Measurements from ENCODE around the gene ZC3H12C.
A peak's percentile ranks its signal among the peaks of the same experiment; 100 is the strongest.
"Not testable (repeated sequence)": the region's sequence is repeated elsewhere in the genome, so short reads cannot be mapped to it uniquely, and the experiment has no call there.

Gene ZC3H12C

GRCh38 chr11:110186456-110186855, 93.3 kb downstream of the ZC3H12C start:
- DNase-seq: no peak

DNA sequence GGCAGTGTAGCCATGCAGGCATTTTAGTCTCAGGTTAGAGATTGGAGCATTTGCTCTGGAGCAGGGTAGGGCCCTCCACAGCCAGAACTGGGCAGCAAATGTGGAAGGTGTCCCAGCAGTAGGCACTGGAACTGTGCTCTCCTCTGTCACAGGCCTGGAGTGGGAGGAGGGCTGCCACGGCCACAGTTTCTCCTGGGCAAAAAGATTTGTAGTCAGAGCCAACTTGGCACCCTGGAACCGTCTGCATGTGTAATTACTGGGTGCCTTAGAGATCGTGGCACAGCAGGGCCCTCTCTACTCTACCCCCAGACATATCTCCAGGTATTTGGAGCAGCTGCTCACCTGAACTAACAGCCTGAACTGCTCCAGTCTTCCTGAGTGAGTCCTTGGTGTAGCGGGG, 93.7 kb downstream of the ZC3H12C start:
- DNase-seq: no peak

DNA sequence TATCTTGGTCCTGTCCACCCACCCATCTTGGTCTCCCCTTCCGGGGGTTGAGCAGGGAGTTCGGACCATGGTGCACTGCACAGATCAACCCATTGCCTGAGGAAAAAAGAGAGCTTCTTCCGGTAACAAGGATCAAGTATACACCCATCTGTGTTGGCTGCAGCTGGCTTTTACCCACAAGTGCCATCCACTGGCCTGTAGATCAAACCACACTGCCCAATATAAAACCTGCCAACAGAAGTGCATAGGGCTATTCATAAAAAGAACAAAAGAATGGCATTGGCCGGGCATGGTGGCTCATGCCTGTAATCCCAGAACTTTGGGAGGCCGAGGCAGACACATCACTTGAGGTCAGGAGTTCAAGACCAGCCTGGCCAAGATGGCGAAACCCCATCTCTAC, 94.5 kb downstream of the ZC3H12C start:
- DNase-seq: no peak

DNA sequence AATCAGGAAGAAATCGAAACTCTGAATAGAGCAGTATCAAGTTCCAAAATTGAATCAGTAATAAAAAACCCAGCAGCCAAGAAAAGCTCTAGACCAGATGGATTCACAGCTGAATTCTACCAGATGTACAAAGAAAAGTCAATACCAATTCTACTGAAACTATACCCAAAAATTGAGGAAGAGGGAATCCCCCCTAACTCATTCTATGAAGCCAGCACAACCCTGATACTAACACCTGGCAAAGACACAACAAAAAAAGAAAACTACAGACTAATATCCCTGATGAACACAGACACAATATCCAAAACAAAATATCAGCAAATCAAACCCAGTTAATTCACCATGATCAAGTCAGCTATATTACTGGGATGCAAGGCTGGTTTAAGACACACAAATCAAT, 97.7 kb downstream of the ZC3H12C start:
- no peak for DNase-seq

- peak in 1 of 2 donors; percentile 31 for DNase-seq
Observed at GRCh38 chr11:110192604-110193282, 99.6 kb downstream of the ZC3H12C start.

DNA sequence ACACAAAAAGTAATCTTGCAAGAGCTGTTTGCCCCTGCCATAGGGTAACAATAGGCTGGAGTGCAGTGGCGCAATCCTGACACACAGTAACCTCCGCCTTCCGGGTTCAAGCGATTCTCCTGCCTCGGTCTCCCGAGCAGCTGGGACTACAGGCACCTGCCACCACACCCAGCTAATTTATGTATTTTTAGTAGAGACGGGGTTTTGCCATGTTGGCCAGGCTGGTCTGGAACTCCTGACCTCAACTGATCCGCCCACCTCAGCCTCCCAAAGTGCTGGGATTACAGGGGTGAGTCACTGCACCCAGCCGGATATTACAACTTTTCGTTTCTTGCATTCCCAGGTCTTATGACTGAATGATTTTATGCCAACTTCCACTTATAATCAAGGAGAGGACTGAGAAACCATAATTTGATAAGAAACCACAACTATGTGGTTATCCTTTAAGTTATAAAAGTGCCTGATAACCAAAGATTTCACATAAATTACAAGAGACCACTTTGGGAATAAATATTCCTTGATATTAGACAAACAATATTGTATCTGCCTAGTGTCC, 101.1 kb downstream of the ZC3H12C start:
- not testable (repeated sequence) for DNase-seq

DNA sequence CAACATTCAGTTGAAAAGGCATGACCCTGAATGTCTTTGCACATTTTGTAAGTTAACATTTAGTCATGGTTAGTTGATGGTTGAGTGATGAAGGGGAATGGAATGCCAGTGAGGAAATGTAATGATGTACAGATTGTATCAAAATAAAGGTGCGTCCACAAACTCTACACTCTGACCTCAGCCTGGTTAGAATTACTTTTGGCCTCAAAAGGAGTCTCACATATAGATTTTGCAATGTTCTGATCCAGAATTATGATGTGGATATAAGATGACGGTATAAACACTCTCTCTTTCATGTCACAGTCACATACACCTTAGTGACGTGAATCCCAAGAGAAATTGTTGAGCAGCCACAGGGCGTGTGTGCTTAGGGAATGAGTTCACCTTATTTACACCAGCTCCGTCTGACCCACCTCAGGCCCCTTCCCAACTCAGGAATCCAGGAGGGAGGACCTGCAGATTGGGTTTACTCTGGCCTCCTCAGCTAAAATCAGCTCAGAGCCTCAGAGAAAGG, 103.1 kb downstream of the ZC3H12C start:
- DNase-seq: no peak

- no peak for DNase-seq
Observed at GRCh38 chr11:110196884-110197420, 103.8 kb downstream of the ZC3H12C start.

GRCh38 chr11:110198031-110198729, 105.0 kb downstream of the ZC3H12C start:
- DNase-seq: no peak

- no peak for DNase-seq
Observed at GRCh38 chr11:110199184-110199981, 106.2 kb downstream of the ZC3H12C start.

DNA sequence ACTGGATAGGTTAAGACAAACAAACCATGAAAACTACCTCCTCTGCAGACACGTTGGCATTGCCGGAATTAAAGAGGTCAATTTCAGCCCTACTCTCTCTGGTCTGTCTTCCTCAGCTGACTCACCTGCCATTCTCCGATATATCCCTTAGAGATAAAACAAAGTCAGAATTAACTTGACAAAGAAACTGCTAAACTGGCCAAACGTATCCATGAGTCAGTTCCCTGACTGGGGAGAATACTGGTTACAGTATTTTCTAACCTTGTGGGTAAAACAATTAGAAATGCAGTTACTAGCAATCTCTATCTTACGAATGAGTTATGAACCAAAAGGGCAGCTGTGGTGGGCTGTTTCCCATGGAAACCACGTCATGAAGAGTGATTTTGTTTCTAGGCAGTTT, 107.0 kb downstream of the ZC3H12C start:
- no peak for DNase-seq

GRCh38 chr11:110200836-110201235, 107.6 kb downstream of the ZC3H12C start:
- DNase-seq: no peak

DNA sequence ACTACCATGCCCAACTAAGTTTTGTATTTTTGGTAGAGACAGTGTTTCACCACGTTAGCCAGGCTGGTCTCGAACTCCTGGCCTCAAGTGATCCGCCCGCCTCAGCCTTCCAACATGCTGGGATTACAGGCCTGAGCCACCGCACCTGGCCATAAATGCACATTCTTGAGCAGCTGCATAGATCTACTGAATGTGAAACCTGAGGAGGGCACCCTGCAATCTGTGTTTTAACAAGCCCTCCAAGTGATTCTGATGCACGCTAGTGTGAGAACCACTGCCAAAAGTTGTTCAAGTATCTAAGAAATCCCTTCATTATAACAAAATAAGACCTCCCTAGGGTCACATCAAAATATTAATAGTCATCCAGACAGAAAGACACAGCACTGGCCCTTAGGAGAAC, 113.9 kb downstream of the ZC3H12C start:
- DNase-seq: no peak

GRCh38 chr11:110208678-110209312, 115.6 kb downstream of the ZC3H12C start:
- DNase-seq: peak in 1 of 2 donors; percentile 14

- DNase-seq: peak in 1 of 2 donors; percentile 16
Observed at GRCh38 chr11:110209313-110209694, 116.1 kb downstream of the ZC3H12C start.

- DNase-seq: no peak
Observed at GRCh38 chr11:110217223-110217877, 124.2 kb downstream of the ZC3H12C start.

GRCh38 chr11:110217936-110218335, 124.7 kb downstream of the ZC3H12C start:
- no peak for DNase-seq

DNA sequence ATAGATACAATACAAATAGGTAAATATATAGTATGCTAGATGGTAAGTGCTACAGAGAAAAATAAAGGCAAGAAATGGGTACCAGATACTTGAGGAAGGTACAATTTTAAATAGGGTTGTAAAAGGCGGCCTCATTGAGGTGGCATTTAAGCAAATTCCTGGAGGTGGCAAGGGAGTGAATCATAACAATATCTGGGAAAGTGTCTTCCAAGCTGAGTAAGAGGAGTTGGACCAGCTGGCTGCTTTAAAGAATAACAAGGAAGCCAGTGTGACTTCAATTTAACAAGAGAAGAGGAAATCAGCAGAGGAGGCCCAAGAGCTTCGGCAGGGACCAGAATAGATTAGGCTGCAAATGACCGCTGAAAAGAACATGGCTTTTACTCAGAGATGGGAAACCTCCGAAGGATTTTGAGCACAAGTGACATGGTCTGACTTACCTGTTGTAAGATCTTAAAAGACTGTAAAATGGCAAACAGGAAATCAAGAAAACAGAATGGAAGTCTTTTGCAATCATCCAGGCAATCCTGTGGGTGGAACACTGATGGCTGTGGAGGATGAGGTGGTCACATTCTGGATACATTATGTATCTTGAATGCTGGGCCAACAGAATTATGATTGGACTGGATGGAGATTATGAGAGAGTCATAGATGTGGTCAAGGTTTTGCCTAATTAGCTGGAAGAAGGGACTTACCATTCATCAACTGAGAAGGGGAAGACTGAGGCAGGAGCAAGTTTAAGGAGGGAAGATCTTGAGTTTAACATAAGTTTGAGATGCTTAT, 126.0 kb downstream of the ZC3H12C start:
- DNase-seq: no peak

Measured in CD4-positive, alpha-beta T cell treated with Interferon alpha-2 for 1 hour (primary cell).